Medulla oblongata (tissue), 1 donor: ENCODE results near the gene CAMTA1.

Experiments used
- DNase-seq: peaks from one replicate; pipeline ENCODE4 v3.0.0-alpha.2; 2015; ENCODE audit errors: extremely low spot score

Gene CAMTA1

GRCh38 chr1:7196036-7196911 lies 411.0 kb downstream of the CAMTA1 start:
- no peak for DNase-seq

GRCh38 chr1:7198664-7199063 lies 413.4 kb downstream of the CAMTA1 start:
- DNase-seq, result no peak

- no peak for DNase-seq
Observed at GRCh38 chr1:7199077-7199779, 414.0 kb downstream of the CAMTA1 start.

- DNase-seq, result peak; percentile 51
Observed at GRCh38 chr1:7207875-7208646, 422.8 kb downstream of the CAMTA1 start.

- no peak for DNase-seq
Observed at GRCh38 chr1:7208647-7209180, 423.5 kb downstream of the CAMTA1 start.

- DNase-seq, result no peak
Observed at GRCh38 chr1:7209336-7209735, 424.1 kb downstream of the CAMTA1 start.

- DNase-seq, result peak; percentile 55
Observed at GRCh38 chr1:7218210-7218832, 433.1 kb downstream of the CAMTA1 start.

- DNase-seq, result no peak
Observed at GRCh38 chr1:7219031-7219430, 433.8 kb downstream of the CAMTA1 start.

- DNase-seq, result no peak
Observed at GRCh38 chr1:7220007-7220406, 434.8 kb downstream of the CAMTA1 start.

- no peak for DNase-seq
Observed at GRCh38 chr1:7220712-7221252, 435.5 kb downstream of the CAMTA1 start.

- DNase-seq, result no peak
Observed at GRCh38 chr1:7221826-7222694, 436.8 kb downstream of the CAMTA1 start.

- no peak for DNase-seq
Observed at GRCh38 chr1:7222695-7223015, 437.4 kb downstream of the CAMTA1 start.

- DNase-seq, result no peak
Observed at GRCh38 chr1:7223334-7224080, 438.3 kb downstream of the CAMTA1 start.

GRCh38 chr1:7224081-7224534 lies 438.9 kb downstream of the CAMTA1 start:
- DNase-seq, result no peak

- DNase-seq, result no peak
Observed at GRCh38 chr1:7224644-7225043, 439.4 kb downstream of the CAMTA1 start.

- no peak for DNase-seq
Observed at GRCh38 chr1:7225711-7226505, 440.7 kb downstream of the CAMTA1 start.

- no peak for DNase-seq
Observed at GRCh38 chr1:7227654-7228053, 442.4 kb downstream of the CAMTA1 start.

- no peak for DNase-seq
Observed at GRCh38 chr1:7228252-7228961, 443.2 kb downstream of the CAMTA1 start.
